ENCODE measurements around the gene APP.

- no peak for TF ChIP-seq POLR2AphosphoS5 (IDR thresholded peaks at IDR 0.05; ENCODE audit: low read depth, low read length)
- no peak for TF ChIP-seq POLR2A (IDR thresholded peaks at IDR 0.05; ENCODE audit: low read depth, low read length)
These were observed 15.8 kb downstream of the APP start for GRCh38 chr21:26154753-26155152.
